Measurements from ENCODE around the gene MRNIP.

MRNIP gene

GRCh38 chr5:179795049-179795862 is 63.4 kb downstream of the MRNIP start:
- intact Hi-C loops (cut with DNase I; ENCODE audit: low total_unique reads), result loop anchor here (5.0 kb wide), 1 partner anchor 33 kb away; no protein-coding TSS in a partner anchor
- H3K27ac ChIP-seq, result peak overlapping the region; percentile 78 to 83
- H3K27me3 ChIP-seq, result no peaks in the 10 kb centered on the region
- H3K36me3 ChIP-seq, result peaks cover 26 to 42% (median 32%) of the 10 kb centered on the region in 3 donors
- TF ChIP-seq CTCF (IDR thresholded peaks at IDR 0.05), result no peak
- H3K9me3 ChIP-seq, result no peaks in the 10 kb centered on the region
- H3K4me3 ChIP-seq, result peak overlapping the region; percentile 61 to 75
- peak in 1 of 2 donors; percentile 73 for DNase-seq
- H3K4me1 ChIP-seq, result peaks cover 0 to 50% (median 38%) of the 10 kb centered on the region in 4 donors

GRCh38 chr5:179794575-179794974 is 64.0 kb downstream of the MRNIP start:
- Histone ChIP-seq H3K27ac (peak overlapping the region; percentile 78 to 83), H3K4me1 (peaks cover 0 to 50% (median 38%) of the 10 kb centered on the region in 4 donors), H3K9me3 (no peaks in the 10 kb centered on the region), H3K36me3 (peaks cover 20 to 35% (median 25%) of the 10 kb centered on the region in 3 donors), H3K4me3 (peak overlapping the region in 1 of 2 donors; percentile 25), H3K27me3 (no peaks in the 10 kb centered on the region)
- TF ChIP-seq CTCF (IDR thresholded peaks at IDR 0.05), result no peak
- DNase-seq, result peak in 1 of 2 donors; percentile 64
- intact Hi-C loops (cut with DNase I; ENCODE audit: low total_unique reads), result no loop called here

- H3K27ac ChIP-seq, result peak overlapping the region; percentile 51 to 78
- peak in 1 of 2 donors; percentile 68 for DNase-seq
Observed at GRCh38 chr5:179794171-179794570, 64.4 kb downstream of the MRNIP start.

GRCh38 chr5:179793468-179794139 is 65.0 kb downstream of the MRNIP start, which contains the start of gene LTC4S:
Gene LTC4S, plus strand, starts transcription at chr5:179793986. Its CDS starts 95 bp downstream, at chr5:179794081.
- peak within 1 kb of the TSS; percentile 78 to 83 for H3K27ac ChIP-seq
- peaks cover 0 to 50% (median 38%) of the 10 kb centered on the region in 4 donors for H3K4me1 ChIP-seq
- intact Hi-C loops (cut with DNase I; ENCODE audit: low total_unique reads), result no loop called here
- H3K36me3 ChIP-seq, result peaks cover 10 to 25% (median 16%) of the 10 kb centered on the region in 3 donors
- DNase-seq, result peak; percentile 90 to 91
- TF ChIP-seq CTCF (IDR thresholded peaks at IDR 0.05), result no peak
- no peaks in the 10 kb centered on the region for H3K9me3 ChIP-seq
- no peaks in the 10 kb centered on the region for H3K27me3 ChIP-seq
- H3K4me3 ChIP-seq, result peak within 1 kb of the TSS in 1 of 2 donors; percentile 25

More at GRCh38 chr5:179794171-179794570, 64.4 kb downstream of the MRNIP start:
- peak overlapping the region in 1 of 2 donors; percentile 25 for H3K4me3 ChIP-seq
- intact Hi-C loops (cut with DNase I; ENCODE audit: low total_unique reads), result no loop called here
- no peaks in the 10 kb centered on the region for H3K27me3 ChIP-seq
- H3K36me3 ChIP-seq, result peaks cover 16 to 31% (median 21%) of the 10 kb centered on the region in 3 donors
- H3K4me1 ChIP-seq, result peaks cover 0 to 50% (median 38%) of the 10 kb centered on the region in 4 donors
- TF ChIP-seq CTCF (IDR thresholded peaks at IDR 0.05), result no peak
- no peaks in the 10 kb centered on the region for H3K9me3 ChIP-seq

GRCh38 chr5:179792612-179793467 is 65.8 kb downstream of the MRNIP start:
- DNase-seq, result peak in 1 of 2 donors; percentile 69
- Histone ChIP-seq H3K36me3 (peaks cover 3 to 18% (median 8%) of the 10 kb centered on the region in 3 donors), H3K4me1 (peaks cover 0 to 50% (median 38%) of the 10 kb centered on the region in 4 donors), H3K27ac (peak overlapping the region; percentile 48 to 51), H3K4me3 (no peak overlapping the region), H3K9me3 (no peaks in the 10 kb centered on the region), H3K27me3 (no peaks in the 10 kb centered on the region)
- TF ChIP-seq CTCF (IDR thresholded peaks at IDR 0.05), result no peak
- intact Hi-C loops (cut with DNase I; ENCODE audit: low total_unique reads), result no loop called here
